Activated CD4-positive, CD25-positive, alpha-beta regulatory T cell treated with anti-CD3 and anti-CD28 coated beads, Interleukin-2, amount 50 U/mL, for 72 hours (primary cell): Measurements from ENCODE around the gene GEMIN4.
A peak's percentile ranks its signal among the peaks of the same experiment; 100 is the strongest.
"Not testable (repeated sequence)": the region's sequence is repeated elsewhere in the genome, so short reads cannot be mapped to it uniquely, and the experiment has no call there.

Source experiments
- DNase-seq: peaks from one replicate; pipeline ENCODE4 v3.0.0; 2021

The GEMIN4 gene

GRCh38 chr17:752002-752619, at the start of gene GEMIN4:
GEMIN4 (minus strand) TSS chr17:752264; CDS start chr17:752142, 122 bp downstream.
- DNase-seq = peak; percentile 100

GRCh38 chr17:801660-802059, 49.6 kb upstream of the GEMIN4 start:
- DNase-seq = no peak

- DNase-seq = no peak
Observed at GRCh38 chr17:800446-801242, 48.6 kb upstream of the GEMIN4 start.

- DNase-seq = no peak
Observed at GRCh38 chr17:799261-799660, 47.2 kb upstream of the GEMIN4 start.

DNA sequence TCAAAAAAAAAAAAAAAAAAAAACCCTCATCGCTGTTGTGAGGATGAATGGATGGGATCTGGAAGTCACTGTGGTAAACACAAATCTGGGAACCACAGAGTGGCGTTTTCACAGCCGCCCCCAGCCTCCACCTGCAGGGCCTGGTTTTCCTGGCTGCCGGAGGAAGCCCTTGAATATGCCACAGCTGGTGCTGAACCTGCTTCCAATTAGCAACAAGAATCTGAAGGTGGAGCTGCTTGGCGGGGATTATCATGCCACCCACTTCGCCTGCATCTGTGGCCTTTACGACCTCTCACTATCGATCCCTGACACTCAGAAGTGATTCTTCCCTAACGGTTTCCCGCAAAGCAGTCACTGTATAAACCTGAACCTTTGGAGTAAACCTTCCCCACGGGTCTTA, 46.2 kb upstream of the GEMIN4 start:
- no peak for DNase-seq

- DNase-seq = no peak
Observed at GRCh38 chr17:797236-797840, 45.3 kb upstream of the GEMIN4 start.

- DNase-seq = no peak
Observed at GRCh38 chr17:796609-797008, 44.5 kb upstream of the GEMIN4 start.

DNA sequence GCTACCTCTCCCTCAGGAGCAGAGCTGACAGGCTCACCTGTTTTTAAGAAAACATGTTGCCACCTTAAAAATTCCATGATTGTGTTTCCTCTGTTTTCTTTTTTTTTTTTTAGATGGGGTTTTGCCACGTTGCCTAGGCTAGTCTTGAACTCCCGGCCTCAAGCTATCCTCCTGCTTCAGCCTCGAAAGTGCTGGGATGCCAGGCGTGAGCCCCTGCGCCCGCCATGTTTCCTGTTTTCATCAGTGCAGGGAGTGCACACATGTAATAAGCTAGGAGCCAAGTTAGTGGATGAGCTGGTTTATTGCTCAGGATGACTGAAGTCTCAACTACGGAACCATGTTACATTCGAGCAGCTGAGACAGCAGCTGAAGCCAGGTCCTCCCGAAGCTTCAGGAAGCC, 43.7 kb upstream of the GEMIN4 start:
- no peak for DNase-seq

DNA sequence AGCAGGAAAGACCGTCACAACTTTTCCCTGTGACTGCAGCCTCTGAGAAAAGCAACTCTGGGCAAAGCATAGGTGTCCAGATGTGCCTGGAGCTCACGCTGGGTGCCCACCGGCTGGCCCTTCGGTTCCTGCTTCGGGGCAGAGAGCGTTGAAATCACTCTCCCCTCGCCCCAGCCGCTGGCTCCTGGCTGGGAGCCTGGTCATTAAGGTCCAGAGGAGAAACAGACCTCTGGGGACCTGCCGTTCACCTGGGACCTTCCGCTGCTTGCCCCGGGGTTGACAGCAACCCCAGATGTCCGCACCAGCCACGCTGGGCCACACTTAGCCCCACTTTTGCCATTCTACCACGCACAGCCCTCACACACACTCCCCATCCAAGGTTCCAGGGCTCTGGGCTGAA, 43.2 kb upstream of the GEMIN4 start:
- no peak for DNase-seq

DNA sequence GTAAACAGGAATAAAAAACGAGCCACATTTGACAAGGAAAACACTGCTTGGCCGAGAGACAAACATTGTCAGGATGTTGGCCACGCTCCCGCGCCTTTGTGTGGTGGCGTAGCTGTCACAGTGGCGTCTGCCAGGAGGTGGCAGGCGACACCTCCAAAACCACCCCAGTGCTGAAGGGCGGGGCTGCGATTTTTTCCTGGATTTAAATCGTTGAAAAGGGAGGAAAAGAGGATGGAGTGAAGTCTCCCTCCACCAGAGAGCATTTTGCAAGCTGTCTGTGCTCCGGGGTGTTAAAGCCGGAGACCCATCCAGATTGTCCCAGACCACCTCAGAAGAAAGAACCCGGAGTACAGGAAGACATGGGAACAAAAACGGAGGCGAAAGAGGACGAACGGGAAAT, 42.8 kb upstream of the GEMIN4 start:
- DNase-seq = no peak

- DNase-seq = no peak
Observed at GRCh38 chr17:792277-792676, 40.2 kb upstream of the GEMIN4 start.

GRCh38 chr17:791829-792228, 39.8 kb upstream of the GEMIN4 start:
- no peak for DNase-seq

GRCh38 chr17:790874-791247, 38.8 kb upstream of the GEMIN4 start:
- not testable (repeated sequence) for DNase-seq

DNA sequence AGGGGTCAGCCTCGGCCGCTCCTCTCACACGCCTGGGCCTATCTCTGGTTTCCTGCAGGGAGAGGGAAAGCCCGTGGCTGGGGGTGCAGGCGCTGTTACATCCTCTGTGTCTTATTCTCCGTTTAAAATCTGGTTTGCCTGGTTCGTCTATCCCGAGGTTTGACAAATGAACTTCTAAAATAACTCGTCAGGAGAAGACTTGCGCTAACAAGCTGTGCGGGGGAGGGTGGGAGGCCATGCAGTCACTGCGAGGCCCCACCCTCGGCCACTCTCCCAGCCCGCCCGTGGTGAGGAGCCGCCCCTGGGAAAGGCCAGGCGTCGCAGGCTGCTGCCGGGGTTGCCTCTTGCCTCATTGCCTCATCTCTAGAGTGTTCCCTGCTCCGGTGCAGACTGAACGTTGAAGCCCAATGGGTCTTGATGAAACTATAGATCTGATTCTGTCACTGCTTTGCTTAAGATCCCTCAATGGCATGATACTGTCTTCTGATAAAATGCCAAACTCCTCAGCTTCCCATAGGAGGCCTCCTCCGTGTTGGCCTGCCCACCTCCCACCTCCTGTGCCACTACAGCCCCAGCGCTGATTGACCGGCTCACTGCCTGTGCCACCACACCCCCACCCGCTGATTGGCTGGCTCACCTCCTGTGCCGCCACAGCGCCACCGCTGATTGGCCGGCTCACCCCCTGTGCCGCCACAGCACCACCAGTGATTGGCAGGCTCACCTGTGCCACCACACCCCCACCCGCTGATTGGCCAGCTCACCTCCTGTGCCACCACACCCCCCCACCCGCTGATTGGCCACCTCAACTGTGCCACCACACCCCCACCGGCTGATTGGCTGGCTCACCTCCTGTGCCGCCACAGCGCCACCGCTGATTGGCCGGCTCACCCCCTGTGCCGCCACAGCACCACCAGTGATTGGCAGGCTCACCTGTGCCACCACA, 38.1 kb upstream of the GEMIN4 start:
- DNase-seq = not testable (repeated sequence)

- DNase-seq = no peak
Observed at GRCh38 chr17:789160-789840, 37.2 kb upstream of the GEMIN4 start.

GRCh38 chr17:788551-788950, 36.5 kb upstream of the GEMIN4 start:
- no peak for DNase-seq

- no peak for DNase-seq
Observed at GRCh38 chr17:787641-788221, 35.7 kb upstream of the GEMIN4 start.

DNA sequence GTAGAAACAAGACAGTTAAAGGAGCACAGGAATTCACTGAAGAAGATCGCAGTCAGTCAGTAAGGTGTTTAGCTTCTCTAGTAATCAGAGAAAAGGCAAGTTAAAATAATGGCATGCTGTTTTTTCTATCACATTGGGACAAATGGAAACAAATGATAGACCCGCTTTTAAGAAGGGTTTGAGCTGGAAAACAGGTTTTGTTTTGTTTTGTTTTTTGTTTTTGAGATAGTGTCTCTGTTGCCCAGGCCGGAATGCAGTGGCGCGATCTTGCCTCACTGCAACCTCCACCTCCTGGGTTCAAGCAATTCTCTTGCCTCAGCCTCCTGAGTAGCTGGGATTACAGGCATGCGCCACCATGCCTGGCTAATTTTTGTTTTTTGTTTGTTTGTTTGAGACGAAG, 33.8 kb upstream of the GEMIN4 start:
- not testable (repeated sequence) for DNase-seq

DNA sequence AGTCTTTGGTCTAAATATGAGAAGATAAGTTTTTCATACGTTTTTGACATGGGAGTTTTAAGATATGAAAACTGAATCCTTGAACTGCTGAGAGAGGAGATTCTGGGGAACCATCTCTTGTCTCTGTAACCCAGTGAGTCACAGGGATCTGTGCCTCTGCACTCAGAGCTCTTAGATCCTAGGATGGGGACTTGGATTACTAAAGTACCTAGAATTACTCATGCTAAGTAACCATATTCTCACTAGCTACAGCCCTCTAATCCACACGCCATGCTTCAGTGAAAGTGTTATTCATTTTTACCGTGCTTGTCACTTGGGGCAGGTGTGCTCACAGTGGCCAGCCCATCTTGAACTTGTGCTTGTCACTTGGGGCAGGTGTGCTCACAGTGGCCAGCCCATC, 32.1 kb upstream of the GEMIN4 start:
- no peak for DNase-seq

DNA sequence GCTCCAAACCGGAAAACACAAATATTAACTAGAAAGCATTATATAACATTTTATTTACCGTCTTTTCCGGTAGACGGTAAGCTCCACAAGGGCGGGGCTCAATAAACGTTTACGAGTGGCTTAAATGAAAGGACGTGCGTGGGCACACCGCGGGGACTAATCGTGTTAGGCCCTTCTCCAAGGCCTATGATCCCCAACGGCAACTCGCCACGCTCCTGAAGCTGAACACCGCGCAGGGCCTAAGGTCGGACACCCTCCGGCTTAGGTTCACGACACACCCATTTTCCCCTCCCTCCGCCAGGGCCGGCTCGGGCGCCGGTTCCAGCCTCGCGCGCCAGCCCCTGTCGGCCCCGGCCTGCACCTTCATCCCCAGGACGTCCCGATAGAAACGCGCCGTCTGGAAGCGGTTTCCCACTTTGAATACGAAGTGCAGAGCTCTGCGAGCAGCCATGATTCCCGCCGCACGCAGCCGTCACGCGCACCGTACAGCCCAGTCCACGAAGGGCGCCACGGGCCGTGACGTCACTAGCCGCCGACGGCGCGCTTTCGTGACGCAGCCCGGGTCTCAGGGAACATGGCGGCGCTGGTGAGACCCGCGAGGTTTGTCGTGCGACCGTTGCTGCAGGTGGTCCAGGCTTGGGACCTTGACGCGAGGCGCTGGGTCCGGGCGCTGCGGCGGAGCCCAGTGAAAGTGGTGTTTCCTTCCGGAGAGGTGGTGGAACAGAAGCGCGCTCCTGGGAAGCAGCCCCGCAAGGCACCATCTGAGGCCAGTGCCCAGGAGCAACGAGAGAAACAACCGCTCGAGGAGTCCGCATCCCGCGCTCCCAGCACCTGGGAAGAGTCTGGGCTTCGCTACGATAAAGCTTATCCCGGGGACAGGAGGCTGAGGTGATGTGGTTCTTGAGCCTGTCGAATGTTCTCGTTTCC, 30.0 kb upstream of the GEMIN4 start, which contains the start of the genes GLOD4 and MRM3:
Gene GLOD4 (minus strand): TSS at position 476 of the 927 bp plus-strand sequence. CDS start 25 bp downstream, at position 451.
Gene MRM3 (plus strand): TSS at position 549 of the 927 bp plus-strand sequence. CDS start 26 bp downstream, at position 575.
- DNase-seq = peak; percentile 98

- no peak for DNase-seq
Observed at GRCh38 chr17:778096-778495, 26.0 kb upstream of the GEMIN4 start.
